ENCODE measurements around the gene PIEZO1.
"Not testable (repeated sequence)": the region's sequence is repeated elsewhere in the genome, so short reads cannot be mapped to it uniquely, and the experiment has no call there.

Gene PIEZO1

GRCh38 chr16:88685156-88686061 lies 99.6 kb downstream of the PIEZO1 start:
- no peak for DNase-seq

- DNase-seq, result no peak
Observed at GRCh38 chr16:88684569-88685155, 100.4 kb downstream of the PIEZO1 start.

GRCh38 chr16:88681709-88682451 lies 103.1 kb downstream of the PIEZO1 start:
- DNase-seq, result no peak

- DNase-seq, result no peak
Observed at GRCh38 chr16:88681084-88681680, 103.8 kb downstream of the PIEZO1 start.

- no peak for DNase-seq
Observed at GRCh38 chr16:88680554-88681083, 104.4 kb downstream of the PIEZO1 start.

GRCh38 chr16:88678224-88678979 lies 106.6 kb downstream of the PIEZO1 start:
- no peak for DNase-seq

GRCh38 chr16:88677721-88678120 lies 107.3 kb downstream of the PIEZO1 start:
- no peak for DNase-seq

GRCh38 chr16:88676502-88677242 lies 108.3 kb downstream of the PIEZO1 start:
- DNase-seq, result no peak

GRCh38 chr16:88673716-88674379 lies 111.2 kb downstream of the PIEZO1 start:
- no peak for DNase-seq

GRCh38 chr16:88672776-88673175 lies 112.2 kb downstream of the PIEZO1 start:
- no peak for DNase-seq

- DNase-seq, result no peak
Observed at GRCh38 chr16:88671806-88672205, 113.2 kb downstream of the PIEZO1 start.

- DNase-seq, result peak; percentile 25
Observed at GRCh38 chr16:88669980-88670379, 115.0 kb downstream of the PIEZO1 start.

- not testable (repeated sequence) for DNase-seq
Observed at GRCh38 chr16:88669493-88669892, 115.5 kb downstream of the PIEZO1 start.

- no peak for DNase-seq
Observed at GRCh38 chr16:88667461-88667860, 117.6 kb downstream of the PIEZO1 start.

- no peak for DNase-seq
Observed at GRCh38 chr16:88665570-88665969, 119.5 kb downstream of the PIEZO1 start.

Measured in GOT3 (cell line).